GM19438 (cell line): ENCODE data around the gene WNT7B.

ENCODE experiments used
- ATAC-seq: cut with Tn5 transposase; IDR thresholded peaks from one replicate; pipeline ENCODE4 v1.9.1; 2021; ENCODE audit warnings: low read depth; ENCODE audit not compliant: unreplicated experiment

Gene WNT7B

GRCh38 chr22:45975164-45976161, 1.5 kb downstream of the WNT7B start:
- no peak for ATAC-seq

GRCh38 chr22:45974498-45974897, 2.5 kb downstream of the WNT7B start:
- no peak for ATAC-seq

- no peak for ATAC-seq
Measured at GRCh38 chr22:45972889-45973253, 4.1 kb downstream of the WNT7B start.

- no peak for ATAC-seq
Measured at GRCh38 chr22:45972091-45972888, 4.7 kb downstream of the WNT7B start.

- ATAC-seq = no peak
Measured at GRCh38 chr22:45971408-45972028, 5.4 kb downstream of the WNT7B start.

GRCh38 chr22:45970705-45971407, 6.1 kb downstream of the WNT7B start:
- ATAC-seq = no peak

GRCh38 chr22:45969801-45970470, 7.0 kb downstream of the WNT7B start:
- no peak for ATAC-seq

- ATAC-seq = no peak
Measured at GRCh38 chr22:45969414-45969799, 7.6 kb downstream of the WNT7B start.

- ATAC-seq = no peak
Measured at GRCh38 chr22:45968751-45969413, 8.1 kb downstream of the WNT7B start.

GRCh38 chr22:45968003-45968650, 8.8 kb downstream of the WNT7B start:
- ATAC-seq = no peak

- ATAC-seq = no peak
Measured at GRCh38 chr22:45966895-45967365, 10.0 kb downstream of the WNT7B start.

GRCh38 chr22:45966320-45966894, 10.6 kb downstream of the WNT7B start:
- no peak for ATAC-seq

GRCh38 chr22:45965563-45965962, 11.4 kb downstream of the WNT7B start:
- no peak for ATAC-seq

GRCh38 chr22:45964926-45965527, 11.9 kb downstream of the WNT7B start:
- ATAC-seq = no peak

- ATAC-seq = no peak
Measured at GRCh38 chr22:45964372-45964771, 12.6 kb downstream of the WNT7B start.

- ATAC-seq = no peak
Measured at GRCh38 chr22:45963821-45964220, 13.1 kb downstream of the WNT7B start.

GRCh38 chr22:45962756-45963324, 14.1 kb downstream of the WNT7B start:
- no peak for ATAC-seq

- no peak for ATAC-seq
Measured at GRCh38 chr22:45962434-45962718, 14.6 kb downstream of the WNT7B start.
